HEK293 (cell line): ENCODE data around the gene SLAMF6.
"Not testable (repeated sequence)": the region's sequence is repeated elsewhere in the genome, so short reads cannot be mapped to it uniquely, and the experiment has no call there.

Experiments
- CTCF ChIA-PET: fragments of 350-600 bp; formaldehyde crosslinking; extraction: SDS; loops from one replicate; lab custom pipeline; 2021; ENCODE audit warnings: antibody characterized with exemption; lab: Yijun Ruan, JAX
- POLR2A ChIA-PET: fragments of 300-600 bp; formaldehyde crosslinking; extraction: SDS; loops from one replicate; lab custom pipeline; 2020; ENCODE audit warnings: antibody characterized with exemption, inconsistent platforms; lab: Yijun Ruan, JAX
- H3K27ac ChIP-seq: fragments of 200-500 bp; sonication (Bioruptor generic); 2 replicates; pipeline ENCODE4 v1.5.1; 2014; ENCODE audit warnings: low read depth, low read length, control low read depth, inconsistent platforms; ENCODE audit errors: extremely low read depth
- H3K36me3 ChIP-seq, 2 experiments: fragments of 200-500 bp in 1 of 2; sonication (Bioruptor generic) in 1 of 2; 1 replicate in 1 of 2; 2 replicates in 1 of 2; pipeline ENCODE4 v1.5.1; 2014 to 2017; ENCODE audit warnings: inconsistent platforms in 2 of 2, low read length in 2 of 2; ENCODE audit not compliant: control insufficient read depth in 2 of 2, insufficient read depth in 1 of 2
- H3K4me1 ChIP-seq: fragments of 200-500 bp; sonication (Bioruptor generic); 2 replicates; pipeline ENCODE4 v1.5.1; 2014; ENCODE audit warnings: mild to moderate bottlenecking, low read length, inconsistent platforms; ENCODE audit not compliant: control insufficient read depth, insufficient read depth
- H3K4me3 ChIP-seq: 2 replicates; pipeline ENCODE4 v1.5.1; 2011; ENCODE audit warnings: low read depth, mild to moderate bottlenecking, control low read depth, low read length, moderate library complexity
- H3K9me3 ChIP-seq: fragments of 200-500 bp; sonication (Bioruptor generic); 2 replicates; pipeline ENCODE4 v1.5.1; 2014; ENCODE audit warnings: low read depth, low read length, inconsistent platforms; ENCODE audit not compliant: control insufficient read depth, insufficient read depth
- HOXD13 ChIP-seq: sonication (generic); formaldehyde crosslinking; IDR thresholded peaks from 2 replicates; pipeline ENCODE4 v1.8.0; 2022; ENCODE audit warnings: missing genetic modification reagents, borderline replicate concordance
- IKZF3 ChIP-seq: fragments of 450-650 bp; IDR thresholded peaks from 2 replicates; pipeline ENCODE4 v1.5.0; 2018; ENCODE audit warnings: missing biosample characterization, mild to moderate bottlenecking, missing genetic modification characterization, moderate library complexity
- KLF9 ChIP-seq: fragments of 450-650 bp; formaldehyde crosslinking; IDR thresholded peaks from 2 replicates; pipeline ENCODE4 v1.5.1; 2016; ENCODE audit warnings: missing biosample characterization, missing genetic modification characterization, low read depth
- MYNN ChIP-seq: fragments of 450-650 bp; formaldehyde crosslinking; IDR thresholded peaks from 2 replicates; pipeline ENCODE4 v1.5.1; 2016; ENCODE audit warnings: missing biosample characterization, missing genetic modification characterization, borderline replicate concordance
- RBAK ChIP-seq: fragments of 450-650 bp; formaldehyde crosslinking; IDR thresholded peaks from 2 replicates; pipeline ENCODE4 v1.5.1; 2016; ENCODE audit warnings: missing biosample characterization, missing genetic modification characterization
- SP7 ChIP-seq: fragments of 450-650 bp; formaldehyde crosslinking; IDR thresholded peaks from 2 replicates; pipeline ENCODE4 v1.5.1; 2016; ENCODE audit warnings: missing biosample characterization, missing genetic modification characterization
- WT1 ChIP-seq: fragments of 450-650 bp; formaldehyde crosslinking; IDR thresholded peaks from 2 replicates; pipeline ENCODE4 v1.5.1; 2016; ENCODE audit warnings: missing biosample characterization, missing genetic modification characterization
- ZNF19 ChIP-seq: fragments of 450-650 bp; formaldehyde crosslinking; IDR thresholded peaks from 2 replicates; pipeline ENCODE4; 2016; ENCODE audit warnings: missing biosample characterization, missing genetic modification characterization, low read depth
- ZNF214 ChIP-seq: fragments of 450-650 bp; formaldehyde crosslinking; IDR thresholded peaks from 2 replicates; pipeline ENCODE4 v1.5.1; 2017; ENCODE audit warnings: missing biosample characterization, mild to moderate bottlenecking, missing genetic modification characterization, borderline replicate concordance
- ZNF221 ChIP-seq: fragments of 450-650 bp; formaldehyde crosslinking; IDR thresholded peaks from 2 replicates; pipeline ENCODE4 v1.5.1; 2017; ENCODE audit warnings: missing biosample characterization, missing genetic modification characterization, borderline replicate concordance
- ZNF24 ChIP-seq: fragments of 450-650 bp; formaldehyde crosslinking; IDR thresholded peaks from 2 replicates; pipeline ENCODE4 v1.5.1; 2016; ENCODE audit warnings: missing biosample characterization, missing genetic modification characterization
- ZNF274 ChIP-seq, 2 experiments: fragments of 200-500 bp in 1 of 2; fragments of 450-650 bp in 1 of 2; sonication (Bioruptor generic) in 1 of 2; formaldehyde crosslinking in 1 of 2; IDR thresholded peaks; 2 replicates each; pipeline versions ENCODE4 v1.5.1 to v1.6.1; 2014 to 2016; ENCODE audit warnings: borderline replicate concordance in 1 of 2, inconsistent platforms in 1 of 2, low read length in 1 of 2, missing biosample characterization in 1 of 2, missing genetic modification characterization in 1 of 2
- ZNF335 ChIP-seq: fragments of 450-650 bp; formaldehyde crosslinking; conservative IDR thresholded peaks from 2 replicates; pipeline ENCODE4 v1.5.1; 2016; ENCODE audit warnings: missing biosample characterization, missing genetic modification characterization
- ZNF391 ChIP-seq: fragments of 450-650 bp; formaldehyde crosslinking; IDR thresholded peaks from 2 replicates; pipeline ENCODE4 v1.5.1; 2016; ENCODE audit warnings: low read depth, missing biosample characterization, missing genetic modification characterization, borderline replicate concordance
- ZNF473 ChIP-seq: fragments of 450-650 bp; formaldehyde crosslinking; IDR thresholded peaks from 2 replicates; pipeline ENCODE4 v1.5.1; 2017; ENCODE audit warnings: missing biosample characterization, missing genetic modification characterization
- ZNF514 ChIP-seq: fragments of 450-650 bp; formaldehyde crosslinking; IDR thresholded peaks from 2 replicates; pipeline ENCODE4 v1.5.1; 2016; ENCODE audit warnings: missing biosample characterization, missing genetic modification characterization
- ZNF549 ChIP-seq: fragments of 450-650 bp; IDR thresholded peaks from 2 replicates; pipeline ENCODE4 v1.5.1; 2018; ENCODE audit warnings: missing biosample characterization, missing genetic modification characterization, mild to moderate bottlenecking, inconsistent platforms, moderate library complexity
- ZNF558 ChIP-seq: fragments of 450-650 bp; formaldehyde crosslinking; IDR thresholded peaks from 2 replicates; pipeline ENCODE4 v1.5.1; 2016; ENCODE audit warnings: missing biosample characterization, missing genetic modification characterization
- ZNF621 ChIP-seq: fragments of 450-650 bp; formaldehyde crosslinking; IDR thresholded peaks from 2 replicates; pipeline ENCODE4 v1.5.1; 2017; ENCODE audit warnings: missing biosample characterization, missing genetic modification characterization
- ZNF843 ChIP-seq: fragments of 450-650 bp; formaldehyde crosslinking; IDR thresholded peaks from 2 replicates; pipeline ENCODE4 v1.5.1; 2016; ENCODE audit warnings: missing biosample characterization, missing genetic modification characterization
- TF ChIP-seq, protein P1 (sequence below): fragments of 450-650 bp; formaldehyde crosslinking; IDR thresholded peaks from 2 replicates; pipeline ENCODE4 v1.5.1; 2016; ENCODE audit warnings: missing biosample characterization, missing genetic modification characterization
- TF ChIP-seq, protein P2 (sequence below): fragments of 450-650 bp; formaldehyde crosslinking; IDR thresholded peaks from 2 replicates; pipeline ENCODE4 v1.5.1; 2016; ENCODE audit warnings: missing biosample characterization, missing genetic modification characterization
- TF ChIP-seq, protein P3 (sequence below): fragments of 450-650 bp; formaldehyde crosslinking; IDR thresholded peaks from 2 replicates; pipeline ENCODE4 v1.5.1; 2017; ENCODE audit warnings: missing biosample characterization, missing genetic modification characterization

SLAMF6 gene

GRCh38 chr1:160560806-160561205 is 37.8 kb upstream of the SLAMF6 start:
- Histone ChIP-seq H3K4me3 (no peak overlapping the region), H3K36me3 (no peaks in the 10 kb centered on the region), H3K4me1 (no peaks in the 10 kb centered on the region), H3K9me3 (no peaks in the 10 kb centered on the region), H3K27ac (no peak overlapping the region)
- CTCF ChIA-PET: no interaction called here
- no peak for TF ChIP-seq ZNF214
- no peak for TF ChIP-seq SP7 (tag by site-specific recombination)
- TF ChIP-seq IKZF3: no peak
- TF ChIP-seq ZNF19: no peak
- TF ChIP-seq ZNF558 (tag by site-specific recombination): no peak
- TF ChIP-seq WT1: no peak
- no peak for TF ChIP-seq ZNF621
- TF ChIP-seq ZNF335 (tag by site-specific recombination): no peak
- TF ChIP-seq ZNF549: no peak
- POLR2A ChIA-PET: no interaction called here

DNA sequence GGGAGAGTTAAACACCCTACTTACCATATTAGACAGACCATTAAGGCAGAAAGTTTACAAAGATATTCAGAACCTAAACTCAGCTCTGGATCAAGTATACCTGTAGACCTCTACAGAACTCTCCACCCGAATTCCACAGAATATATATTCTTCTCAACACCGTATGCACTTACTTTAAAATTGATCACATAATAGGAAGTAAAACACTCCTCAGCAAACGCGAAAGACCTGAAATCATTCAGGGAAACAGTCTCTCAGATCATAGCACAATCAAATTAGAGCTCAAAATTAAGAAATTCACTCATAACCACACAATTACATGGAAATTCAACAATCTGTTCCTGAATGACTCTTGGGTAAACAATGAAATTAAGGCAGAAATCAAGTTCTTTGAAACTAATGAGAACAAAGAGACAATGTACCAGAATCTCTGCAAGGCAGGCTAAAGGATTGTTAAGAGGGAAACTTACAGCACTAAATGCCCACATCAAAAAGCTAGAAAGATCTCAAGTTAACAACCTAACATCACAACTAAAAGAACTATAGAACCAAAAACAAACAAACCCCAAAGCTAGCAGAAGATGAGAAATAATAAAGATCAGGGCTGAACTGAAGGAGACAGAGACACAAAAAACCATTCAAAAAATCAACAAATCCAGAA is 37.1 kb upstream of the SLAMF6 start:
- TF ChIP-seq, protein P1, sequence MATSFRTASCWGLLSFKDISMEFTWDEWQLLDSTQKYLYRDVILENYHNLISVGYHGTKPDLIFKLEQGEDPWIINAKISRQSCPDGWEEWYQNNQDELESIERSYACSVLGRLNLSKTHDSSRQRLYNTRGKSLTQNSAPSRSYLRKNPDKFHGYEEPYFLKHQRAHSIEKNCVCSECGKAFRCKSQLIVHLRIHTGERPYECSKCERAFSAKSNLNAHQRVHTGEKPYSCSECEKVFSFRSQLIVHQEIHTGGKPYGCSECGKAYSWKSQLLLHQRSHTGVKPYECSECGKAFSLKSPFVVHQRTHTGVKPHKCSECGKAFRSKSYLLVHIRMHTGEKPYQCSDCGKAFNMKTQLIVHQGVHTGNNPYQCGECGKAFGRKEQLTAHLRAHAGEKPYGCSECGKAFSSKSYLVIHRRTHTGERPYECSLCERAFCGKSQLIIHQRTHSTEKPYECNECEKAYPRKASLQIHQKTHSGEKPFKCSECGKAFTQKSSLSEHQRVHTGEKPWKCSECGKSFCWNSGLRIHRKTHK (tag by site-specific recombination): no peak
- TF ChIP-seq ZNF473 (no peak), HOXD13 (no peak), ZNF221 (tag by site-specific recombination) (no peak), ZNF391 (tag by site-specific recombination) (no peak), ZNF274 (IDR thresholded peaks at IDR 0.05; ENCODE audit: low read length) (no peak), ZNF274 (tag by site-specific recombination; IDR thresholded peaks at IDR 0.05; ENCODE audit: borderline replicate concordance) (no peak), MYNN (tag by site-specific recombination) (no peak), ZNF24 (tag by site-specific recombination) (no peak)
- Histone ChIP-seq H3K27ac (no peak overlapping the region), H3K36me3 (no peaks in the 10 kb centered on the region), H3K4me3 (no peak overlapping the region), H3K4me1 (no peaks in the 10 kb centered on the region), H3K9me3 (no peaks in the 10 kb centered on the region)
- ChIA-PET POLR2A (no interaction called here), CTCF (interaction anchor here (0.7 kb wide), 1 partner anchor 16 kb away, joined by 5 read pairs; no protein-coding TSS in a partner anchor)

DNA sequence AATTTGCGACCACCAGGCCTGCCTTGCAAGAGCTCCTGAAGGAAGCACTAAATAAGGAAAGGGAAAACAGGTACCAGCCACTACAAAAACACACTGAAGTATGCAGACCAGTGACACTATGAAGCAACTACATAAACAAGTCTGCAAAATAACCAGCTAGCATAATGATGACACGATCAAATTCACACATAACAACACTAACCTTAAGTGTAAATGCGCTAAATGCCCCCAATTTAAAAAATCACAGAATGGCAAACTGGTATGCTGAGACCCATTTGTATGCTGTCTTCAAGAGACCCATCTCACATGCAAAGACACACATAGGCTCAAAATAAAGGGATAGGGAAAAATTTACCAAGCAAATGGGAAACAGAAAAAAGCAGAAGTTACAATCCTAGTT is 36.4 kb upstream of the SLAMF6 start:
- H3K36me3 ChIP-seq, POLR2A ChIA-PET, H3K9me3 ChIP-seq, CTCF ChIA-PET, H3K4me3 ChIP-seq, H3K4me1 ChIP-seq, H3K27ac ChIP-seq: not testable (repeated sequence)

- H3K27ac ChIP-seq: no peak overlapping the region
- no peaks in the 10 kb centered on the region for H3K9me3 ChIP-seq
- H3K36me3 ChIP-seq: no peaks in the 10 kb centered on the region
- H3K4me1 ChIP-seq: no peaks in the 10 kb centered on the region
- ChIA-PET CTCF (no interaction called here), POLR2A (no interaction called here)
- TF ChIP-seq, protein P2, sequence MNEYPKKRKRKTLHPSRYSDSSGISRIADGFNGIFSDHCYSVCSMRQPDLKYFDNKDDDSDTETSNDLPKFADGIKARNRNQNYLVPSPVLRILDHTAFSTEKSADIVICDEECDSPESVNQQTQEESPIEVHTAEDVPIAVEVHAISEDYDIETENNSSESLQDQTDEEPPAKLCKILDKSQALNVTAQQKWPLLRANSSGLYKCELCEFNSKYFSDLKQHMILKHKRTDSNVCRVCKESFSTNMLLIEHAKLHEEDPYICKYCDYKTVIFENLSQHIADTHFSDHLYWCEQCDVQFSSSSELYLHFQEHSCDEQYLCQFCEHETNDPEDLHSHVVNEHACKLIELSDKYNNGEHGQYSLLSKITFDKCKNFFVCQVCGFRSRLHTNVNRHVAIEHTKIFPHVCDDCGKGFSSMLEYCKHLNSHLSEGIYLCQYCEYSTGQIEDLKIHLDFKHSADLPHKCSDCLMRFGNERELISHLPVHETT (tag by site-specific recombination): no peak
- TF ChIP-seq KLF9 (tag by site-specific recombination) (no peak), RBAK (tag by site-specific recombination) (no peak), ZNF514 (no peak), ZNF843 (tag by site-specific recombination) (no peak)
- TF ChIP-seq, protein P3, sequence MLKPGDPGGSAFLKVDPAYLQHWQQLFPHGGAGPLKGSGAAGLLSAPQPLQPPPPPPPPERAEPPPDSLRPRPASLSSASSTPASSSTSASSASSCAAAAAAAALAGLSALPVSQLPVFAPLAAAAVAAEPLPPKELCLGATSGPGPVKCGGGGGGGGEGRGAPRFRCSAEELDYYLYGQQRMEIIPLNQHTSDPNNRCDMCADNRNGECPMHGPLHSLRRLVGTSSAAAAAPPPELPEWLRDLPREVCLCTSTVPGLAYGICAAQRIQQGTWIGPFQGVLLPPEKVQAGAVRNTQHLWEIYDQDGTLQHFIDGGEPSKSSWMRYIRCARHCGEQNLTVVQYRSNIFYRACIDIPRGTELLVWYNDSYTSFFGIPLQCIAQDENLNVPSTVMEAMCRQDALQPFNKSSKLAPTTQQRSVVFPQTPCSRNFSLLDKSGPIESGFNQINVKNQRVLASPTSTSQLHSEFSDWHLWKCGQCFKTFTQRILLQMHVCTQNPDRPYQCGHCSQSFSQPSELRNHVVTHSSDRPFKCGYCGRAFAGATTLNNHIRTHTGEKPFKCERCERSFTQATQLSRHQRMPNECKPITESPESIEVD (tag by site-specific recombination): no peak
- TF ChIP-seq, all 188 proteins: peak for 0
- no peak overlapping the region for H3K4me3 ChIP-seq
Measured at GRCh38 chr1:160558660-160559380, 35.8 kb upstream of the SLAMF6 start.
